ENCODE measurements around the gene CHTOP. TPM values are rescaled to one million over a fixed set of nuclear protein-coding genes. Genes with fewer than 3 reads are reported as not detected.
A peak's percentile ranks its signal among the peaks of the same experiment; 100 is the strongest.

CHTOP gene
- total and polyA plus RNA-seq, 2 of the 13 experiments (the other 11 are each of a cell fraction or from before 2014, with no cell fraction given): 38.0 to 51.9 TPM

GRCh38 chr1:153670859-153671627 lies 37.2 kb downstream of the CHTOP start, which contains the start of gene ILF2 (continued):
- TF ChIP-seq DRAP1 (CRISPR knock-in tag; IDR thresholded peaks at IDR 0.05) (no peak; the same call in 1 of the 2 replicates), ZUFSP (CRISPR knock-in tag; IDR thresholded peaks at IDR 0.05; ENCODE audit: borderline replicate concordance) (no peak), SIN3B (IDR thresholded peaks at IDR 0.05; ENCODE audit: low read length) (peak; percentile 68; the same call in 1 of the 2 replicates), ZNF350 (CRISPR knock-in tag; IDR thresholded peaks at IDR 0.05; ENCODE audit: borderline replicate concordance, low read depth) (peak; percentile 69; the same call in 1 of the 2 replicates), PCBP1 (IDR thresholded peaks at IDR 0.05; ENCODE audit: borderline replicate concordance, low read depth, low read length) (no peak), ZNF431 (CRISPR knock-in tag; IDR thresholded peaks at IDR 0.05; ENCODE audit: borderline replicate concordance, low read depth) (no peak), ELK4 (CRISPR knock-in tag; IDR thresholded peaks at IDR 0.05; ENCODE audit: borderline replicate concordance) (no peak), FUBP1 (CRISPR knock-in tag; IDR thresholded peaks at IDR 0.05; ENCODE audit: borderline replicate concordance) (no peak), PHF21A (CRISPR knock-in tag; IDR thresholded peaks at IDR 0.05) (peak; percentile 95), SUZ12 (IDR thresholded peaks at IDR 0.05; ENCODE audit: low read depth, low read length) (no peak), LRRFIP1 (CRISPR knock-in tag; conservative IDR thresholded peaks at IDR 0.05) (no peak), ZNF589 (CRISPR knock-in tag; conservative IDR thresholded peaks at IDR 0.05) (no peak), STAT6 (CRISPR knock-in tag; IDR thresholded peaks at IDR 0.05; ENCODE audit: borderline replicate concordance) (peak; percentile 71; the same call in 1 of the 2 replicates), POGZ (CRISPR knock-in tag; IDR thresholded peaks at IDR 0.05) (peak; percentile 89), SPEN (CRISPR knock-in tag; IDR thresholded peaks at IDR 0.05; ENCODE audit: low read depth) (peak; percentile 79; the same call in 1 of the 2 replicates), DPF2 (CRISPR knock-in tag; IDR thresholded peaks at IDR 0.05; ENCODE audit: borderline replicate concordance, low read depth) (no peak)

Measured in HepG2 (cell line).